HepG2 (cell line): ENCODE results near the gene AK2. TPM values are rescaled to one million over a fixed set of nuclear protein-coding genes. Genes with fewer than 3 reads are reported as not detected.

Experiments
- ATAC-seq: fragments of 200-7000 bp; cut with Tn5 transposase; 3 replicates; pipeline ENCODE4 v1.9.1; 2020; ENCODE audit warnings: mild to moderate bottlenecking, moderate library complexity
- BruUV-seq: library from RNA; stranded (reverse); fragments of 400-500 nt; replicated peaks from 2 replicates; lab custom pipeline; 2021; lab: Mats Ljungman, UMichigan
- CTCF ChIA-PET: fragments of 300-600 bp; formaldehyde crosslinking; extraction: SDS; loops from one replicate; lab custom pipeline; 2021; ENCODE audit warnings: low total read pairs, inconsistent platforms, low intra/inter-chr PET ratio; lab: Yijun Ruan, JAX
- POLR2A ChIA-PET: fragments of 350-600 bp; sonication (Branson Sonifier 250); formaldehyde crosslinking; loops from one replicate; lab custom pipeline; 2020; ENCODE audit warnings: antibody characterized with exemption, inconsistent platforms; lab: Yijun Ruan, JAX
- DNase-seq: peaks from one replicate; pipeline ENCODE4 v3.0.0-alpha.2; 2015; ENCODE audit warnings: low spot score
- FAIRE-seq: peaks from 3 replicates; lab custom pipeline; 2011; peaks lifted over from hg19 to GRCh38; lab: Jason Lieb, UNC
- H2AFZ ChIP-seq: one replicate; pipeline ENCODE4 v1.6.1; 2011; ENCODE audit warnings: low read length, inconsistent platforms
- H3K27ac ChIP-seq: fragments of 300-600 bp; 3 replicates; pipeline ENCODE4 v1.8.0; 2011; ENCODE audit warnings: mixed run types, mild to moderate bottlenecking, mixed read lengths, low read length, inconsistent platforms; ENCODE audit not compliant: insufficient read depth; ENCODE audit errors: extremely low read length
- H3K27me3 ChIP-seq, 2 experiments: fragments of 200-600 bp in 1 of 2; 2 replicates in 1 of 2; 3 replicates in 1 of 2; pipeline versions ENCODE4 v1.6.0 to v1.8.0; 2011; ENCODE audit warnings: low read length in 2 of 2, mild to moderate bottlenecking in 2 of 2, moderate library complexity in 2 of 2, inconsistent platforms in 1 of 2; ENCODE audit not compliant: insufficient read depth in 2 of 2, control insufficient read depth in 1 of 2
- H3K36me3 ChIP-seq, 2 experiments: fragments of 200-600 bp in 1 of 2; replicated peaks in 1 of 2; 2 replicates in 1 of 2; 3 replicates in 1 of 2; pipeline versions ENCODE4 v1.5.1 to v1.8.0; 2011; ENCODE audit warnings: low read length in 2 of 2, inconsistent platforms in 1 of 2; ENCODE audit not compliant: insufficient read depth in 2 of 2, control insufficient read depth in 1 of 2
- H3K4me1 ChIP-seq: 2 replicates; pipeline ENCODE4 v1.5.1; 2012; ENCODE audit warnings: low read length, inconsistent platforms; ENCODE audit not compliant: insufficient read depth
- H3K4me2 ChIP-seq: 2 replicates; pipeline ENCODE4 v1.6.0; 2011; ENCODE audit warnings: low read depth, low read length, inconsistent platforms
- H3K4me3 ChIP-seq, 3 experiments: fragments of 200-600 bp in 1 of 3; sonication (generic), shearing (Covaris generic) in 1 of 3; replicated peaks in 1 of 3; 2 replicates each; pipeline ENCODE4 v1.5.1; 2011 to 2016; ENCODE audit warnings: low read length in 3 of 3, inconsistent platforms in 2 of 3, low read depth in 2 of 3, mild to moderate bottlenecking in 2 of 3, control low read depth in 1 of 3, mixed read lengths in 1 of 3; ENCODE audit not compliant: insufficient read depth in 1 of 3
- H3K79me2 ChIP-seq: one replicate; pipeline ENCODE4 v1.6.1; 2011; ENCODE audit warnings: low read length, inconsistent platforms; ENCODE audit not compliant: insufficient read depth
- H3K9ac ChIP-seq: 2 replicates; pipeline ENCODE4 v1.6.0; 2011; ENCODE audit warnings: mild to moderate bottlenecking, low read depth, low read length, inconsistent platforms; ENCODE audit not compliant: insufficient read depth
- H3K9me3 ChIP-seq: 2 replicates; pipeline ENCODE4 v1.5.1; 2012; ENCODE audit warnings: mild to moderate bottlenecking, low read length
- H4K20me1 ChIP-seq: 2 replicates; pipeline ENCODE4 v1.6.0; 2011; ENCODE audit warnings: inconsistent platforms, mild to moderate bottlenecking, low read length, moderate library complexity; ENCODE audit not compliant: insufficient read depth
- ATAD3A ChIP-seq: sonication (generic); formaldehyde crosslinking; IDR thresholded peaks from 2 replicates; pipeline ENCODE4 v1.4.0; 2020; ENCODE audit warnings: missing genetic modification reagents
- CCDC6 ChIP-seq: sonication (generic); formaldehyde crosslinking; IDR thresholded peaks from 2 replicates; pipeline ENCODE4 v1.8.1; 2022; ENCODE audit warnings: mild to moderate bottlenecking, missing genetic modification reagents, moderate library complexity
- CEBPB ChIP-seq: IDR thresholded peaks from 2 replicates; pipeline ENCODE4 v1.6.1; 2011; ENCODE audit warnings: low read depth, low read length, improper control_type of control experiment, borderline replicate concordance
- CEBPG ChIP-seq: IDR thresholded peaks from 2 replicates; pipeline ENCODE4 v1.6.1; 2016
- CSRNP1 ChIP-seq: sonication (generic); formaldehyde crosslinking; IDR thresholded peaks from 2 replicates; pipeline ENCODE4 v1.8.1; 2023; ENCODE audit warnings: mild to moderate bottlenecking, missing genetic modification reagents
- MAZ ChIP-seq, 2 experiments: sonication (generic) in 1 of 2; formaldehyde crosslinking in 1 of 2; IDR thresholded peaks; 2 replicates each; pipeline versions ENCODE4 v1.5.0 to v1.6.1; 2012 to 2020; ENCODE audit warnings: low read depth in 2 of 2, mild to moderate bottlenecking in 2 of 2, borderline replicate concordance in 1 of 2, improper control_type of control experiment in 1 of 2, low read length in 1 of 2, missing genetic modification reagents in 1 of 2, moderate library complexity in 1 of 2
- MED1 ChIP-seq: sonication (generic); formaldehyde crosslinking; IDR thresholded peaks from 2 replicates; pipeline ENCODE4 v1.4.0; 2020; ENCODE audit warnings: missing genetic modification reagents
- WIZ ChIP-seq: sonication (generic); formaldehyde crosslinking; IDR thresholded peaks from 2 replicates; pipeline ENCODE4 v1.5.1; 2020; ENCODE audit warnings: mild to moderate bottlenecking, missing genetic modification reagents
- ZBTB3 ChIP-seq: sonication (generic); formaldehyde crosslinking; IDR thresholded peaks from 2 replicates; pipeline ENCODE4 v1.4.0; 2020; ENCODE audit warnings: low read depth, mild to moderate bottlenecking, moderate library complexity, missing genetic modification reagents, borderline replicate concordance
- ZNF232 ChIP-seq: sonication (generic); formaldehyde crosslinking; IDR thresholded peaks from 2 replicates; pipeline ENCODE4 v1.4.0; 2020; ENCODE audit warnings: missing genetic modification reagents, borderline replicate concordance
- ZNF570 ChIP-seq: sonication (generic); formaldehyde crosslinking; IDR thresholded peaks from 2 replicates; pipeline ENCODE4 v1.4.0; 2020; ENCODE audit warnings: mild to moderate bottlenecking, missing genetic modification reagents, borderline replicate concordance
- ZNF670 ChIP-seq: sonication (generic); formaldehyde crosslinking; IDR thresholded peaks from 2 replicates; pipeline ENCODE4 v1.8.0; 2022; ENCODE audit warnings: mild to moderate bottlenecking, missing genetic modification reagents, borderline replicate concordance
- ZNF720 ChIP-seq: sonication (generic); formaldehyde crosslinking; IDR thresholded peaks from 2 replicates; pipeline ENCODE4 v1.4.0; 2020; ENCODE audit warnings: missing genetic modification reagents
- WGBS: methylation state at CpG from one replicate; pipeline ENCODE4 v1.1.6; 2017; ENCODE audit warnings: low lambda C conversion rate; 5-methylcytosine and 5-hydroxymethylcytosine counted together
- in situ Hi-C: cut with HindIII; loops from 2 replicates; pipeline ENCODE4 v1.10.0; 2017; ENCODE audit warnings: low pct_unique_long_range_greater_than_20kb; ENCODE audit not compliant: extremely low pct_ligation_motif_present
- intact Hi-C: fragments of 100-400 bp; cut with micrococcal nuclease; formaldehyde crosslinking; loops from one replicate; pipeline ENCODE4 v1.10.0; 2022; ENCODE audit not compliant: unreplicated experiment
- polyA plus RNA-seq, 8 experiments: library from polyadenylated mRNA; depleted of rRNA in 3 of 8; stranded (reverse) in 7 of 8; unstranded in 1 of 8; fragments of >200 nt; fragmentation: Illumina TruSeq in 4 of 8; extraction: Trizol in 4 of 8; gene quantifications; 2 replicates each; pipeline versions ENCODE4 v1.2.1 to v1.2.3, GENCODE V29; 2011 to 2016; ENCODE audit warnings: low read depth in 4 of 8, missing spikeins in 1 of 8, mixed read lengths in 1 of 8; ENCODE audit not compliant: insufficient read depth in 1 of 8
- total RNA-seq, 5 experiments: library from RNA; depleted of rRNA; stranded (reverse); fragments of >200 nt; fragmentation: Illumina TruSeq; extraction: Trizol; gene quantifications; 2 replicates each; pipeline ENCODE4 v1.2.3, GENCODE V29; 2016; ENCODE audit warnings: low read depth in 1 of 5
- TF ChIP-seq, protein P1 (sequence below): sonication (generic); formaldehyde crosslinking; IDR thresholded peaks from 2 replicates; pipeline ENCODE4 v1.4.0; 2020; ENCODE audit warnings: missing genetic modification reagents, mild to moderate bottlenecking, borderline replicate concordance
- TF ChIP-seq, protein P2 (sequence below): IDR thresholded peaks from 2 replicates; pipeline ENCODE4 v1.6.1; 2018; ENCODE audit warnings: missing genetic modification reagents
- TF ChIP-seq, protein P3 (sequence below): sonication (generic); formaldehyde crosslinking; IDR thresholded peaks from 2 replicates; pipeline ENCODE4 v1.5.0; 2020; ENCODE audit warnings: missing genetic modification reagents, mild to moderate bottlenecking, borderline replicate concordance

The AK2 gene
- total and polyA plus RNA-seq, 2 of the 13 experiments (the other 11 are each of a cell fraction or from before 2014, with no cell fraction given): 170 to 188 TPM

GRCh38 chr1:33086384-33086850 lies 49.7 kb upstream of the AK2 start (continued):
- TF ChIP-seq, protein P1, sequence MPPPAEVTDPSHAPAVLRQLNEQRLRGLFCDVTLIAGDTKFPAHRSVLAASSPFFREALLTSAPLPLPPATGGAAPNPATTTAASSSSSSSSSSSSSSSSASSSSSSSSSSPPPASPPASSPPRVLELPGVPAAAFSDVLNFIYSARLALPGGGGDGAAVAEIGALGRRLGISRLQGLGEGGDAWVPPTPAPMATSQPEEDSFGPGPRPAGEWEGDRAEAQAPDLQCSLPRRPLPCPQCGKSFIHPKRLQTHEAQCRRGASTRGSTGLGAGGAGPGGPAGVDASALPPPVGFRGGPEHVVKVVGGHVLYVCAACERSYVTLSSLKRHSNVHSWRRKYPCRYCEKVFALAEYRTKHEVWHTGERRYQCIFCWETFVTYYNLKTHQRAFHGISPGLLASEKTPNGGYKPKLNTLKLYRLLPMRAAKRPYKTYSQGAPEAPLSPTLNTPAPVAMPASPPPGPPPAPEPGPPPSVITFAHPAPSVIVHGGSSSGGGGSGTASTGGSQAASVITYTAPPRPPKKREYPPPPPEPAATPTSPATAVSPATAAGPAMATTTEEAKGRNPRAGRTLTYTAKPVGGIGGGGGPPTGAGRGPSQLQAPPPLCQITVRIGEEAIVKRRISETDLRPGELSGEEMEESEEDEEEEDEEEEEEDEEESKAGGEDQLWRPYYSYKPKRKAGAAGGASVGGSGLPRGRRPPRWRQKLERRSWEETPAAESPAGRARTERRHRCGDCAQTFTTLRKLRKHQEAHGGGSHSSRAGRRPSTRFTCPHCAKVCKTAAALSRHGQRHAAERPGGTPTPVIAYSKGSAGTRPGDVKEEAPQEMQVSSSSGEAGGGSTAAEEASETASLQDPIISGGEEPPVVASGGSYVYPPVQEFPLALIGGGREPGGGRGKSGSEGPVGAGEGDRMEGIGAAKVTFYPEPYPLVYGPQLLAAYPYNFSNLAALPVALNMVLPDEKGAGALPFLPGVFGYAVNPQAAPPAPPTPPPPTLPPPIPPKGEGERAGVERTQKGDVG (CRISPR knock-in tag): 0 out of 2 replicates have a peak, but pooled peaks have one; percentile 34
- TF ChIP-seq ZBTB3 (CRISPR knock-in tag): no peak

- Histone ChIP-seq H2AFZ (no peak overlapping the region), H3K27ac (no peak overlapping the region), H3K9me3 (no peaks in the 10 kb centered on the region), H4K20me1 (no peaks in the 10 kb centered on the region), H3K4me1 (peaks cover 10% of the 10 kb centered on the region; the same call in 1 of the 2 replicates), H3K4me2 (no peak overlapping the region), H3K36me3 (no peaks in the 10 kb centered on the region), H3K79me2 (no peaks in the 10 kb centered on the region), H3K27me3 (no peaks in the 10 kb centered on the region), H3K9ac (no peak overlapping the region), H3K4me3 (no peak overlapping the region)
- in situ Hi-C loops (no loop called here), intact Hi-C loops (loop anchor here (10.0 kb wide), 1 partner anchor 151 kb away; no protein-coding TSS in a partner anchor)
- ATAC-seq (no peak), FAIRE-seq (no peak), DNase-seq (no peak)
- 72% methylated on average over 4 of the region's 4 CpGs for WGBS
- CTCF ChIA-PET: interaction anchor here (1.6 kb wide), 1 partner anchor 209 kb away, joined by 9 read pairs; no protein-coding TSS in a partner anchor
- no TSS peak for BruUV-seq
- POLR2A ChIA-PET: no interaction called here
- TF ChIP-seq MAZ (IDR thresholded peaks at IDR 0.05; ENCODE audit: borderline replicate concordance, low read depth, low read length) (no peak), MAZ (CRISPR knock-in tag; IDR thresholded peaks at IDR 0.05; ENCODE audit: low read depth) (no peak), CEBPG (CRISPR knock-in tag) (peak; percentile 26; the same call in 1 of the 2 replicates), CCDC6 (CRISPR knock-in tag) (no peak), CEBPB (peak; percentile 85), ATAD3A (no peak), CSRNP1 (CRISPR knock-in tag) (no peak), MED1 (CRISPR knock-in tag) (no peak), ZNF670 (CRISPR knock-in tag) (no peak), ZNF232 (no peak), ZNF570 (CRISPR knock-in tag) (no peak), WIZ (CRISPR knock-in tag) (no peak), ZNF720 (no peak)
- TF ChIP-seq, protein P2, sequence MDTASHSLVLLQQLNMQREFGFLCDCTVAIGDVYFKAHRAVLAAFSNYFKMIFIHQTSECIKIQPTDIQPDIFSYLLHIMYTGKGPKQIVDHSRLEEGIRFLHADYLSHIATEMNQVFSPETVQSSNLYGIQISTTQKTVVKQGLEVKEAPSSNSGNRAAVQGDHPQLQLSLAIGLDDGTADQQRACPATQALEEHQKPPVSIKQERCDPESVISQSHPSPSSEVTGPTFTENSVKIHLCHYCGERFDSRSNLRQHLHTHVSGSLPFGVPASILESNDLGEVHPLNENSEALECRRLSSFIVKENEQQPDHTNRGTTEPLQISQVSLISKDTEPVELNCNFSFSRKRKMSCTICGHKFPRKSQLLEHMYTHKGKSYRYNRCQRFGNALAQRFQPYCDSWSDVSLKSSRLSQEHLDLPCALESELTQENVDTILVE (CRISPR knock-in tag): no peak
- TF ChIP-seq, protein P3, sequence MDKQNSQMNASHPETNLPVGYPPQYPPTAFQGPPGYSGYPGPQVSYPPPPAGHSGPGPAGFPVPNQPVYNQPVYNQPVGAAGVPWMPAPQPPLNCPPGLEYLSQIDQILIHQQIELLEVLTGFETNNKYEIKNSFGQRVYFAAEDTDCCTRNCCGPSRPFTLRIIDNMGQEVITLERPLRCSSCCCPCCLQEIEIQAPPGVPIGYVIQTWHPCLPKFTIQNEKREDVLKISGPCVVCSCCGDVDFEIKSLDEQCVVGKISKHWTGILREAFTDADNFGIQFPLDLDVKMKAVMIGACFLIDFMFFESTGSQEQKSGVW (CRISPR knock-in tag): no peak
Observed at GRCh38 chr1:33085332-33085731, 48.6 kb upstream of the AK2 start.
